Activated CD8-positive, alpha-beta memory T cell treated with anti-CD3 and anti-CD28 coated beads, Interleukin-2, amount 50 U/mL, for 24 hours (primary cell): ENCODE results near the gene NCOA6.
"Not testable (repeated sequence)": the region's sequence is repeated elsewhere in the genome, so short reads cannot be mapped to it uniquely, and the experiment has no call there.

Experiments used
- DNase-seq: peaks from one replicate; pipeline ENCODE4 v3.0.0-alpha.2; 2020; ENCODE audit errors: extremely low read depth

Gene NCOA6

GRCh38 chr20:34719242-34720017, 106.0 kb downstream of the NCOA6 start:
- not testable (repeated sequence) for DNase-seq

GRCh38 chr20:34717230-34718095, 108.0 kb downstream of the NCOA6 start:
- DNase-seq: no peak

DNA sequence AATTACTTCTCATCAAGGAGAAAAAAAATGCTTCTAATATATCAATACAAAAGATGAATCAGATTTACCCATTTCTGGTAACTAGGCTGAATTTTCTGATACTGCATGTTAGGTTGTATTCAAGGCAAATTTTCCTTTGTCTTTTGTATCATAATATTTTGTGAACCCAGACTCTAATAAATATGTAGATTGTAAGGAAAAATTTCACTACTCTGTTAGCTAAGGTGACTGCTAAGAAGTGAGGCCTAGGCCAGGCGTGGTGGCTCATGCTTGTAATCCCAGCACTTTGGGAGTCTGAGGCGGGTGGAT, 108.6 kb downstream of the NCOA6 start:
- DNase-seq: no peak

- no peak for DNase-seq
These were observed 110.1 kb downstream of the NCOA6 start for GRCh38 chr20:34715384-34715783.

DNA sequence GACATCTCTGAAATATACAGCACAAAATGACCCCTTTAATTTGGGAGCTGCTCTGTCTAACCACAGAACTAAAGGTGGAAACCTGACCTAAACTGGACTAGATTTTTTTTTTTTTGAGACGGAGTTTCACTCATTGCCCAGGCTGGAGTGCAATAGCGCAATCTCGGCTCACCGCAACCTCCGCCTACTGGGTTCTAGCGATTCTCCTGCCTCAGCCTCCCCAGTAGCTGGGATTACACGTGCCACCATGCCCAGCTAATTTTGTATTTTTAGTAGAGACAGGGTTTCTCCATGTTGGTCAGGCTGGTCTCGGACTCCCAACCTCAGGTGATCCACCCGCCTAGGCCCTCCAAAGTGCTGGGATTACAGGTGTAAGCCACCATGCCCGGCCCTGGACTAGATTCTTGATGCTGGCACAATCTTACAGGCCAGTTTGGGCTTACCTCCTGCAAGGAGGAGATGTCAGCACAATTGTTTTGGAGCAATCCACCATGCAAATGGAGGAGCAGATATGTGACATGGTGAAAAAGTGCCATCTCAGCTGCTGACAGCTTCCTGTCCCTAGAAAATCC, 111.4 kb downstream of the NCOA6 start:
- not testable (repeated sequence) for DNase-seq

GRCh38 chr20:34713194-34713943, 112.1 kb downstream of the NCOA6 start:
- DNase-seq: no peak

- DNase-seq: no peak
These were observed 112.8 kb downstream of the NCOA6 start for GRCh38 chr20:34712525-34713192.

- DNase-seq: no peak
These were observed 113.5 kb downstream of the NCOA6 start for GRCh38 chr20:34711813-34712430.

GRCh38 chr20:34710861-34711574, 114.4 kb downstream of the NCOA6 start:
- DNase-seq: no peak

DNA sequence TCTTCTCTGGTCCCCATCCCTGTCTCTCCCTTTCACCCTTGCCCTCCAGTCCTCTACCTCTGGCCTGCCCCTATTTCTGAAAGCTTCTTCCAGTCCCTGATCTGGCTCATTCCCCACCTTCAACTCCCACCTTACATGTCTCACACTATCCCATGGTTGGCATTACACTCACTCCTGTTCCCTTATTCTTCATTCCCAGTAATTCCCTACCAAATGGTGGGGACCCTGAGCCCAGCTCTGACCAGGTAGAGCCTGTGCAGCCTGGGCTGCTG, 114.9 kb downstream of the NCOA6 start:
- DNase-seq: no peak

GRCh38 chr20:34709831-34710567, 115.5 kb downstream of the NCOA6 start:
- DNase-seq: no peak

DNA sequence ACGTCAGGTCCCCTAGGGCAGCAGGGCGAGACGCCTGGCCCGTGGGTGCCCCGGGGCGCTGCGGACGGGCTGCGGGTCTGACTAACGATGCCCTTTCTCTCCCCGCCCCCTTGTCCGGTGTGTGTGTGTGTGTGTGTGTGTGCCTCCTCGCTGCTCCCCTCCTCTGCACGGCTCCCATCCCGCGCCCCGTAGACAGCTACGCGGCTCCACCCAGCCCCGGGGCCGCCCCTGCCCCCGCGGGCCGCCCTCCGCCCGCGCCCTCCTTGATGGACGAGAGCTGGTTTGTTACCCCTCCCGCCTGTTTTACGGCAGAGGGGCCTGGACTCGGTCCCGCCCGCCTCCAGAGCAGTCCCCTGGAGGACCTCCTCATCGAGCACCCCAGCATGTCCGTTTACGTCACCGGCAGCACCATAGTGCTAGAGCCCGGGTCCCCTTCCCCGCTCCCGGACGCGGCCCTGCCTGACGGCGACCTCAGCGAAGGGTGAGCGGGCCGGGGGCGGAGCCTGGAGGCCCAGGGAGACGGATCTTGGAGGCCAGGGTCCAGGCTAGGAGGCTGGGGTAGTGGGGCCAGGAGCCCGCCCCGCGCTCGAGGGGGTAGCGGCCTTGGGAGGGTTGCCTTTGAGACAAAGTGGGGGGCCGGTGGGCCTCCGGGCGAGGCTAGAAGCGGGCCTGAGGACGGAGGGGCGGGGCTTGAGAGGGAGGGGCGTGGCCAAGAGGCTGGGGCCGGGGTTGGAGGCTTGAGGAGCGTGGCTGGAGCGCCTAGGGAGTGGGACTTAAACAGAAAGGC, 116.2 kb downstream of the NCOA6 start:
- peak; percentile 49 for DNase-seq

GRCh38 chr20:34708621-34709043, 116.8 kb downstream of the NCOA6 start:
- no peak for DNase-seq

GRCh38 chr20:34706912-34707784, 118.3 kb downstream of the NCOA6 start:
- no peak for DNase-seq

DNA sequence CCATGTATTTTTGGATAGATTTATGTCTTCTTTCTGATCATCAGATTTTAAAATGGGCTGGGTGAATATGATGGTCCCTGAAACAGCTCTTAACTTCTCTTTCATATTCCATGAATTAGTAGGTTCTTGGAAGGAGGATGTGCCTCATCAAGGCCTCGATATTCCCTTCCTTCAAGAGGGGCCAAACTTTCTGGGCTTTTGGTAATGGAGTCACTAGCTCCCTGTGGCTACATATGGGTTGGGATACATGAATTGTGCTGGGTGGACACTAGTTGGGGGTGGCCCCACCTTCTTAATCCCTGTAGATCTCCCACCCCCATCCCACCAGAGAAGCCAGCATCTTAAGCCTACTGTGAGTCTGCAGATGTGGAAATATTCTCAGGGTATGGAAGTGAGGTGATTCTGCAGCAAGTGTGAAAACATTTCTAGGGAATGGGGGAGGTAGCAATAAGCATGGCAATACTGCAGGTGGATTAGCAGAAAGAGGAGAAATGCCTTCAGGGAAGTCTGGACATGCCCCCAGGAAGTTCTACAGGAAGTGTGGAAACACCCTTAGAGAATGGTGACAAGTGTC, 119.1 kb downstream of the NCOA6 start:
- DNase-seq: no peak

DNA sequence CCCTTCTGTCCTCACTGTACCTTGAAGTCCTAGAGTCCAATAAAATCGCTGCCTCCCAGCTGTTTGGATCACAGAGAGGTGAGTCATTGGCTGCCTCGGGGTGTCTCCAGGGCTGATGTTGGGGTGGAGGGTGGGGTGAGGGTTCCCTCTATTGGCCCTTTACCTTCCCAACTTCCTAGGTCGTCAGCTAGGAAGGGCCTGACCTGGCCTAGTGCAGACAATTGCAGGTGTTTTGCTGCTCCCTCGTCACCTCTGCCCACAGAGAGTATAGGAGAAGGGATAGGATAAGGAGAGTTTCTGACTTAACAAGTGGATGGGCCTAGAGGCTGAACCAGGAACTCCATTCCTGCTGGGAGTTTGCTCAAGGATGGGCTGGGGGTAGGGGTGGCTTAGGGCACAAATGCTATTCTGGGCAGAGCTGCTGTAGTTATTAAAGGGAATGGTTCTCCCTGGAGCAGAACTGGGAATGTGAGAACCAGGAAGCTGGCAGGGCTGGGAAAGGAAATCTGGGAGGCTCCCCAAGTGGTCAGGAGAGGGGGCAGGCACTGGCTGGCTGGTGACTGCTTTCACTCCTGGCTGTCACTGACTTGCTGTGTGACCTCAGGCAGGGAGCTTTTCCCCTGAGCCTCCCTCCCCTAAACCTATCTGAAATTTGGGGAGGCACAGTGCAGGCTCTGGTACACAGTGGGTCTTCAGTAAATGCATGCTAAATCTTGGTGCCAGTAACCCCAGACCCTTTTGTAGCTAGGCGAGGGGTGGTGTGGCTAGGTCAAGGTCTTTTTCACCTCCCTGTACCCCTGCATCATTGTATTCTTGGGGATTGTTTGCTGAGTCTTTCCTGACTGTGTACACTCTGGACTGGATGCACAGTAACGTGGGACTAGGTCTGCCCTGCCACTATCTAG, 119.8 kb downstream of the NCOA6 start:
- no peak for DNase-seq

- no peak for DNase-seq
These were observed 120.4 kb downstream of the NCOA6 start for GRCh38 chr20:34705008-34705396.
